A549 (cell line): ENCODE data around the gene OR10A5. TPM values are rescaled to one million over a fixed set of nuclear protein-coding genes. Genes with fewer than 3 reads are reported as not detected.
A peak's percentile ranks its signal among the peaks of the same experiment; 100 is the strongest.

Source experiments
- ATAC-seq, 2 experiments: fragments of 200-7000 bp in 1 of 2; fragments of >200 bp in 1 of 2; cut with Nextera tagmentation in 1 of 2; cut with Tn5 transposase in 1 of 2; 3 replicates each; pipeline versions ENCODE4 v1.8.0 to v1.9.1; 2018 to 2020; ENCODE audit warnings: mild to moderate bottlenecking in 1 of 2, moderate library complexity in 1 of 2
- CTCF ChIA-PET: fragments of 300-600 bp; sonication (Branson Sonifier 250); formaldehyde crosslinking; extraction: SDS; loops from one replicate; lab custom pipeline; 2021; ENCODE audit warnings: antibody characterized with exemption, inconsistent platforms; lab: Yijun Ruan, JAX
- POLR2A ChIA-PET: fragments of 350-600 bp; formaldehyde crosslinking; extraction: SDS; loops from one replicate; lab custom pipeline; 2021; ENCODE audit warnings: antibody characterized with exemption, inconsistent platforms; lab: Yijun Ruan, JAX
- DNase-seq, 2 experiments: peaks; one replicate each; pipeline versions ENCODE4 v3.0.0 to v3.0.0-alpha.2; 2011 to 2016; ENCODE audit warnings: low read depth in 1 of 2, low spot score in 1 of 2
- FAIRE-seq: peaks from 2 replicates; lab custom pipeline; 2011; peaks lifted over from hg19 to GRCh38; lab: Jason Lieb, UNC
- H3K27ac ChIP-seq, 2 experiments: fragments of >200 bp; sonication (Bioruptor Twin); formaldehyde crosslinking; 3 replicates each; pipeline ENCODE4 v1.5.1; 2016 to 2017
- H3K4me1 ChIP-seq: fragments of >200 bp; sonication (Bioruptor Twin); formaldehyde crosslinking; 3 replicates; pipeline ENCODE4 v1.6.1; 2016
- H3K4me2 ChIP-seq: fragments of >200 bp; sonication (Bioruptor Twin); formaldehyde crosslinking; 3 replicates; pipeline ENCODE4 v1.6.1; 2016
- H3K4me3 ChIP-seq: fragments of >200 bp; sonication (Bioruptor Twin); formaldehyde crosslinking; 3 replicates; pipeline ENCODE4 v1.5.1; 2016
- H3K9me3 ChIP-seq: fragments of >200 bp; sonication (Bioruptor Twin); formaldehyde crosslinking; 3 replicates; pipeline ENCODE4 v1.6.1; 2016
- BHLHE40 ChIP-seq: IDR thresholded peaks from 2 replicates; pipeline ENCODE4 v1.6.1; 2012; ENCODE audit warnings: low read depth, low read length, inconsistent platforms
- CHD2 ChIP-seq: fragments of 150-350 bp; IDR thresholded peaks from 2 replicates; pipeline ENCODE4 v1.6.1; 2014; ENCODE audit warnings: low read length; ENCODE audit not compliant: partially characterized antibody
- EHMT2 ChIP-seq: fragments of 200-600 bp; sonication (generic); IDR thresholded peaks from 2 replicates; pipeline ENCODE4 v1.6.1; 2016; ENCODE audit warnings: antibody characterized with exemption, low read depth, mild to moderate bottlenecking, moderate library complexity
- EP300 ChIP-seq, 2 experiments: fragments of >200 bp; sonication (Bioruptor Twin); formaldehyde crosslinking; IDR thresholded peaks; 2 replicates in 1 of 2; 3 replicates in 1 of 2; pipeline ENCODE4 v1.6.1; 2016 to 2017
- ESRRA ChIP-seq: fragments of 150-350 bp; IDR thresholded peaks from 2 replicates; pipeline ENCODE4 v1.6.1; 2014; ENCODE audit warnings: mild to moderate bottlenecking, low read length, borderline replicate concordance
- FOSB ChIP-seq: fragments of 250-450 bp; sonication (Bioruptor Pico); IDR thresholded peaks from 2 replicates; pipeline ENCODE4 v1.5.0; 2020; ENCODE audit warnings: mild to moderate bottlenecking, moderate library complexity
- GATA3 ChIP-seq: IDR thresholded peaks from 2 replicates; pipeline ENCODE4 v1.6.1; 2012; ENCODE audit warnings: borderline replicate concordance
- HEYL ChIP-seq: fragments of 250-450 bp; sonication (Bioruptor Pico); IDR thresholded peaks from 2 replicates; pipeline ENCODE4 v1.8.0; 2021; ENCODE audit warnings: mild to moderate bottlenecking, moderate library complexity
- HOXA7 ChIP-seq: fragments of 250-450 bp; sonication (Bioruptor Pico); IDR thresholded peaks from 2 replicates; pipeline ENCODE4 v1.5.0; 2020; ENCODE audit warnings: mild to moderate bottlenecking, moderate library complexity
- HOXB13 ChIP-seq: fragments of 250-450 bp; sonication (Bioruptor Pico); IDR thresholded peaks from 2 replicates; pipeline ENCODE4 v1.5.0; 2020; ENCODE audit warnings: low read depth, mild to moderate bottlenecking, moderate library complexity
- HOXB5 ChIP-seq: fragments of 250-450 bp; sonication (Bioruptor Pico); IDR thresholded peaks from 2 replicates; pipeline ENCODE4 v1.5.0; 2020; ENCODE audit warnings: mild to moderate bottlenecking, moderate library complexity
- JUN ChIP-seq, 2 experiments: fragments of >200 bp; sonication (Bioruptor Twin); formaldehyde crosslinking; IDR thresholded peaks; 2 replicates in 1 of 2; 3 replicates in 1 of 2; pipeline ENCODE4 v1.6.1; 2016 to 2017
- MAZ ChIP-seq: fragments of 150-350 bp; IDR thresholded peaks from 2 replicates; pipeline ENCODE4 v1.6.1; 2014; ENCODE audit warnings: antibody characterized with exemption, low read depth, low read length, borderline replicate concordance
- NPAS2 ChIP-seq: fragments of 250-450 bp; sonication (Bioruptor Pico); IDR thresholded peaks from 2 replicates; pipeline ENCODE4 v1.8.0; 2022; ENCODE audit warnings: mild to moderate bottlenecking, moderate library complexity, borderline replicate concordance
- PHF8 ChIP-seq: fragments of 200-600 bp; sonication (generic); IDR thresholded peaks from 2 replicates; pipeline ENCODE4 v1.6.1; 2016; ENCODE audit warnings: low read depth, mild to moderate bottlenecking, antibody characterized with exemption, moderate library complexity, borderline replicate concordance
- RAD21 ChIP-seq, 2 experiments: fragments of >200 bp in 1 of 2; sonication (Bioruptor Twin) in 1 of 2; formaldehyde crosslinking in 1 of 2; IDR thresholded peaks in 1 of 2; conservative IDR thresholded peaks in 1 of 2; 2 replicates in 1 of 2; 3 replicates in 1 of 2; pipeline ENCODE4 v1.6.1; 2012 to 2018; ENCODE audit warnings: inconsistent platforms in 1 of 2
- RCOR1 ChIP-seq: fragments of 150-350 bp; IDR thresholded peaks from 2 replicates; pipeline ENCODE4 v1.6.1; 2014; ENCODE audit warnings: antibody characterized with exemption, low read length, low read depth
- RFX5 ChIP-seq: fragments of 450-650 bp; IDR thresholded peaks from 2 replicates; pipeline ENCODE4 v1.7.1; 2014; ENCODE audit warnings: antibody characterized with exemption, mild to moderate bottlenecking, moderate library complexity
- SMC3 ChIP-seq: fragments of >200 bp; sonication (Bioruptor Twin); formaldehyde crosslinking; IDR thresholded peaks from 3 replicates; pipeline ENCODE4 v1.6.1; 2018; ENCODE audit warnings: inconsistent platforms
- TP53 ChIP-seq: fragments of 250-450 bp; sonication (Bioruptor Pico); IDR thresholded peaks from 2 replicates; pipeline ENCODE4 v1.5.0; 2021; ENCODE audit warnings: mild to moderate bottlenecking, moderate library complexity
- ZFP36 ChIP-seq: fragments of 450-650 bp; IDR thresholded peaks from 2 replicates; pipeline ENCODE4 v1.6.1; 2014; ENCODE audit warnings: borderline replicate concordance; ENCODE audit not compliant: partially characterized antibody
- ZSCAN20 ChIP-seq: fragments of 250-450 bp; sonication (Bioruptor Pico); IDR thresholded peaks from 2 replicates; pipeline ENCODE4 v1.8.0; 2022; ENCODE audit warnings: mild to moderate bottlenecking, moderate library complexity
- WGBS: methylation state at CpG from one replicate; pipeline ENCODE4 v1.1.6; 2017; ENCODE audit errors: missing lambda C conversion rate; 5-methylcytosine and 5-hydroxymethylcytosine counted together
- polyA plus RNA-seq, 4 experiments: library from polyadenylated mRNA; depleted of rRNA in 3 of 4; stranded (reverse); fragments of >200 nt; fragmentation: RNase III in 1 of 4; extraction: RNeasy Plus Mini Kit Qiagen cat#74134 plus additional on column Dnase treatment in 1 of 4; gene quantifications; 2 replicates in 3 of 4; 3 replicates in 1 of 4; pipeline ENCODE4 v1.2.3, GENCODE V29; 2011 to 2017
- TF ChIP-seq, protein P1 (sequence below): fragments of 150-350 bp; IDR thresholded peaks from 2 replicates; pipeline ENCODE4 v1.6.1; 2014; ENCODE audit warnings: low read depth, mild to moderate bottlenecking, low read length
- TF ChIP-seq, protein P2 (sequence below): fragments of 250-450 bp; sonication (Bioruptor Pico); IDR thresholded peaks from 2 replicates; pipeline ENCODE4 v1.5.0; 2020; ENCODE audit warnings: low read depth, mild to moderate bottlenecking, moderate library complexity
- TF ChIP-seq, protein P3 (sequence below): fragments of >200 bp; sonication (Bioruptor Twin); formaldehyde crosslinking; IDR thresholded peaks from 2 replicates; pipeline ENCODE4 v1.6.1; 2016
- TF ChIP-seq, protein P4 (sequence below): IDR thresholded peaks from 2 replicates; pipeline ENCODE4 v1.6.1; 2012

Gene OR10A5
- polyA plus RNA-seq, 2 of the 4 experiments (the other 2 are of a cell fraction): not detected

DNA sequence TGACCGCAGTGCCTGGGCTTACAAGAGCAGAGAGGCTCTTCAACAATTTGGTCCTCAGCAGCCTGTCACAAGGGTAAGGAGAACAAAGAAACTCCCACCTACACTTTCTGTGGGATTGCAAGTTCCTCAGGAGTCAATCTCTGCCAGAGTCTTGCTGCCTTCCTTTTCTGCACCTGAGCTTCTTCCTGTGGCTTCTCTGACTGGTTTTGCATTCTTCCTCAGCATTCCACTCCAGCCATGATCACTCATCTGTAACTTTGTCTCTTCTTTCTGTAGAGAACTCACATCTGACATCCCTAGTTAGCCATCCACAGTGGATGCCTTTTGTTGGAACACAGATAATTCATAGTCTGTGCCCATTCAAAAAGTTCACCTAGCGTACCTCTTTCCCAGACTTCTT lies 31.8 kb upstream of the OR10A5 start:
- ChIA-PET POLR2A (no interaction called here), CTCF (interaction anchor here (2.4 kb wide), 1 partner anchor 10 kb away, joined by 23 read pairs; no protein-coding TSS in a partner anchor)
- FAIRE-seq: no peak
- Histone ChIP-seq H3K4me2 (no peak overlapping the region), H3K27ac (no peak overlapping the region), H3K4me1 (no peaks in the 10 kb centered on the region), H3K4me3 (no peak overlapping the region), H3K9me3 (no peaks in the 10 kb centered on the region)
- WGBS: 0% methylated on average over 2 of the region's 2 CpGs
- no peak for ATAC-seq
- no peak for TF ChIP-seq HOXB5 (CRISPR knock-in tag)
- no peak for DNase-seq

DNA sequence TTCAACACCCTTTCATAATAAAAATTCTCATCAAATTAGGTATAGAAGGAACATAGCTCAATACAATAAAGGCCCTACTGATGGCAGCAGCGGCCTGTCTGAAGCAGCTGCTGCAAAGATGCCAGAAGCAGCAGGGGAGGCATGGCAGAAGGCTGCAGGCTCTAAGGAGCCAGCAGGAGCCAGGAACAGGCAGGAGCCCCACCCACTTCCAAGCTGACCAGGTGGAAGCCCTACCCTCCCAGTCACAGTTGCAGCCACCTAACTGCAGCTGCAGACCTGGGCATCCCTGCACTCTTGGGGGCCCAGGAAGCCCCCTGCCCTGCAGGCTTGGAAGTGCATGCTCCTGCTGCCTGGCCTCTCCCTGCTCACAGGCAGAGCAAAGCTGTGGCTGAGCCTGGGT lies 27.8 kb upstream of the OR10A5 start:
- H3K4me2 ChIP-seq: no peak overlapping the region
- ChIA-PET POLR2A (no interaction called here), CTCF (interaction anchor here (0.5 to 0.6 kb wide), 2 partner anchors 8 to 79 kb away, joined by 3 read pairs; no protein-coding TSS in a partner anchor)
- ATAC-seq (0 out of 6 replicates have a peak, but pooled peaks of 1 of the 2 experiments have one; percentile 43), FAIRE-seq (no peak), DNase-seq (no peak)
- H3K9me3 ChIP-seq: no peaks in the 10 kb centered on the region
- no peak overlapping the region for H3K27ac ChIP-seq
- 12% methylated on average over 1 of the region's 1 CpG for WGBS
- H3K4me3 ChIP-seq: no peak overlapping the region
- H3K4me1 ChIP-seq: no peaks in the 10 kb centered on the region
- TF ChIP-seq GATA3 (no peak), RAD21 (conservative IDR thresholded peaks at IDR 0.05 in 1 of 2, IDR thresholded peaks at IDR 0.05 in 1 of 2) (peak in 1 of 2 experiments; percentile 6; a peak in 1 of 5 replicates), JUN (IDR thresholded peaks at IDR 0.05) (no peak), EHMT2 (no peak)
- TF ChIP-seq, protein P1, sequence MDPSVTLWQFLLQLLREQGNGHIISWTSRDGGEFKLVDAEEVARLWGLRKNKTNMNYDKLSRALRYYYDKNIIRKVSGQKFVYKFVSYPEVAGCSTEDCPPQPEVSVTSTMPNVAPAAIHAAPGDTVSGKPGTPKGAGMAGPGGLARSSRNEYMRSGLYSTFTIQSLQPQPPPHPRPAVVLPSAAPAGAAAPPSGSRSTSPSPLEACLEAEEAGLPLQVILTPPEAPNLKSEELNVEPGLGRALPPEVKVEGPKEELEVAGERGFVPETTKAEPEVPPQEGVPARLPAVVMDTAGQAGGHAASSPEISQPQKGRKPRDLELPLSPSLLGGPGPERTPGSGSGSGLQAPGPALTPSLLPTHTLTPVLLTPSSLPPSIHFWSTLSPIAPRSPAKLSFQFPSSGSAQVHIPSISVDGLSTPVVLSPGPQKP: no peak

DNA sequence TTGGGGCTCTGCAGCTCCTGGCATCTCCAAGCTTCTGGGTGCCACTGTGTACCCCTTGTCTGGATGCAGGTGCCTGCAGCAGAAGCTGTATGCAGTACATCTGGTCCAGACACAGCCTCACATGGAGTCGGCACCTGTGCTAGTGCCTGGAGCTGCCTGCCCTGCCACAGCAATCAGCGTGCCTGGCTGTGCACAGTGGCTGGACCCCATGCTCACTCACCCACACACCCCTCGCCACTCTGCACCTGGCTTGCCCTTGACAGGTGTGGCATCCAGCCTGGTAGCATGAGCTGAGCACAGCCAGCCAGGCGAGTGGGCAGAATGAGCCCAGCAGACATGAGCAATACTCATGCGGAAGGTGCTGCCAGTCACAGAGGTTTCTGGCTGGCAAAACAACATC lies 26.5 kb upstream of the OR10A5 start:
- ChIA-PET CTCF (interaction anchor here (0.6 to 1.1 kb wide), 2 partner anchors 105 to 714 kb away, joined by 3 to 4 read pairs; no protein-coding TSS in a partner anchor), POLR2A (no interaction called here)
- Histone ChIP-seq H3K9me3 (no peaks in the 10 kb centered on the region), H3K4me2 (no peak overlapping the region), H3K4me3 (no peak overlapping the region), H3K27ac (no peak overlapping the region), H3K4me1 (no peaks in the 10 kb centered on the region)
- no peak for DNase-seq
- TF ChIP-seq TP53 (CRISPR knock-in tag) (no peak), NPAS2 (no peak), HOXA7 (CRISPR knock-in tag) (no peak), ESRRA (no peak), RFX5 (no peak)
- no peak for FAIRE-seq
- no peak for ATAC-seq
- WGBS: 20% methylated on average over 5 of the region's 5 CpGs

DNA sequence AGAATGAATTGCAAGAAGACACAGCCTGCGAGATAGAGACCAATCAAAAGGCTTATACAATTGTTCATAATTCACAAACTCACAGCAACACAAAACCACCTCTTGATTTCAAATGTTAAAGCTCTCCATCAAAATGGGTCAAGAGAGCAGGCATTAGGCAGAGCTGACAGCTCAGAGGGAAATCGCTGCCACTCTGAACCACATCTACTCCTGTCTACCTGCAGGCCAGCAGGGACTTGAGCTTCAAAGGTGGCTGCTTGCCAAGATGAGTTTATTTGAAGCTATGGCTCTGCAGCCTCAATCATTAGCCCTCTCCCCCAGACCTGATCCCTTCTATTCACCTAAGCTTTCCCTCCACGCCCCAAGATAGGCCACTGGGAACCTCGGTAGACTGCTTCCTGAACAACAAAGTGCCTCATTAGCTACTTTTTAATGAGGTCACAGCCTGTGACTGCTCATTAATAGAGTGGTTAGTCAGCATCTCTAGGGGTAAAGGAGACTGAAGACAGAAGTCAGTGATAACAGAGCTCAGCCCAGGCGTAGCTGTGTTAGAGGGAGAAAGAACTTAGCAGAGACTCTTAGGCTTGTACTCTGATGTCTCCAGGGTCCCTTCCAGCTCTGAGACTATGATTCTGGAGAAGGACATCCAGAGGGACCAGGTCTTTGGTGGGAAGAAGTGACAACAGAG lies 21.2 kb upstream of the OR10A5 start:
- FAIRE-seq: no peak
- peak; percentile 23 to 70; a peak in 2 of 6 replicates for ATAC-seq
- no peaks in the 10 kb centered on the region for H3K4me1 ChIP-seq
- TF ChIP-seq, protein P2, sequence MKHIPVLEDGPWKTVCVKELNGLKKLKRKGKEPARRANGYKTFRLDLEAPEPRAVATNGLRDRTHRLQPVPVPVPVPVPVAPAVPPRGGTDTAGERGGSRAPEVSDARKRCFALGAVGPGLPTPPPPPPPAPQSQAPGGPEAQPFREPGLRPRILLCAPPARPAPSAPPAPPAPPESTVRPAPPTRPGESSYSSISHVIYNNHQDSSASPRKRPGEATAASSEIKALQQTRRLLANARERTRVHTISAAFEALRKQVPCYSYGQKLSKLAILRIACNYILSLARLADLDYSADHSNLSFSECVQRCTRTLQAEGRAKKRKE: no peak
- TF ChIP-seq BHLHE40 (no peak), ZFP36 (no peak), HEYL (CRISPR knock-in tag) (no peak), RCOR1 (no peak), MAZ (no peak), CHD2 (no peak), HOXB13 (CRISPR knock-in tag) (no peak), PHF8 (no peak), ZSCAN20 (CRISPR knock-in tag) (no peak), FOSB (CRISPR knock-in tag) (no peak), EP300 (IDR thresholded peaks at IDR 0.05) (no peak), SMC3 (no peak), NPAS2 (no peak)
- TF ChIP-seq, protein P3, sequence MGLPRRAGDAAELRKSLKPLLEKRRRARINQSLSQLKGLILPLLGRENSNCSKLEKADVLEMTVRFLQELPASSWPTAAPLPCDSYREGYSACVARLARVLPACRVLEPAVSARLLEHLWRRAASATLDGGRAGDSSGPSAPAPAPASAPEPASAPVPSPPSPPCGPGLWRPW: no peak
- TF ChIP-seq, protein P4, sequence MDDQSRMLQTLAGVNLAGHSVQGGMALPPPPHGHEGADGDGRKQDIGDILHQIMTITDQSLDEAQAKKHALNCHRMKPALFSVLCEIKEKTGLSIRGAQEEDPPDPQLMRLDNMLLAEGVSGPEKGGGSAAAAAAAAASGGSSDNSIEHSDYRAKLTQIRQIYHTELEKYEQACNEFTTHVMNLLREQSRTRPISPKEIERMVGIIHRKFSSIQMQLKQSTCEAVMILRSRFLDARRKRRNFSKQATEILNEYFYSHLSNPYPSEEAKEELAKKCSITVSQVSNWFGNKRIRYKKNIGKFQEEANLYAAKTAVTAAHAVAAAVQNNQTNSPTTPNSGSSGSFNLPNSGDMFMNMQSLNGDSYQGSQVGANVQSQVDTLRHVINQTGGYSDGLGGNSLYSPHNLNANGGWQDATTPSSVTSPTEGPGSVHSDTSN: no peak
- TF ChIP-seq, all 56 proteins: peak for 0
- CTCF ChIA-PET: interaction anchor here (0.7 to 3.9 kb wide), 3 partner anchors 12 to 86 kb away, joined by 3 to 23 read pairs (median 3); no protein-coding TSS in a partner anchor
- no peaks in the 10 kb centered on the region for H3K9me3 ChIP-seq
- POLR2A ChIA-PET: no interaction called here
- no peak overlapping the region for H3K4me3 ChIP-seq
- no peak overlapping the region for H3K4me2 ChIP-seq
- DNase-seq: no peak
- 0% methylated on average over 5 of the region's 5 CpGs for WGBS
- no peak overlapping the region for H3K27ac ChIP-seq
